RWPE2 (cell line): ENCODE measurements around the gene RNF183.

Experiments
- ATAC-seq: fragments of 200-7000 bp; cut with Tn5 transposase; 3 replicates; pipeline ENCODE4 v1.9.1; 2021; ENCODE audit warnings: low read depth
- DNase-seq: peaks from one replicate; pipeline ENCODE4 v3.0.0-alpha.2; 2020; ENCODE audit warnings: low spot score
- H3K27ac ChIP-seq: fragments of 450-650 bp; 2 replicates; pipeline ENCODE4 v1.5.1; 2017; ENCODE audit warnings: mild to moderate bottlenecking; ENCODE audit not compliant: poor library complexity, severe bottlenecking
- H3K27me3 ChIP-seq: fragments of 250-450 bp; sonication (Bioruptor Pico); 2 replicates; pipeline ENCODE4 v1.5.1; 2021; ENCODE audit warnings: mild to moderate bottlenecking, moderate library complexity; ENCODE audit not compliant: insufficient read depth, poor library complexity, severe bottlenecking
- H3K36me3 ChIP-seq: fragments of 250-450 bp; sonication (Bioruptor Pico); 2 replicates; pipeline ENCODE4 v1.5.1; 2020; ENCODE audit warnings: low read depth, mild to moderate bottlenecking, moderate library complexity
- H3K4me1 ChIP-seq: fragments of 250-450 bp; sonication (Bioruptor Pico); 2 replicates; pipeline ENCODE4 v1.5.1; 2021; ENCODE audit warnings: mild to moderate bottlenecking, moderate library complexity; ENCODE audit not compliant: insufficient read depth, poor library complexity, severe bottlenecking
- H3K4me3 ChIP-seq: fragments of 250-450 bp; sonication (Bioruptor Pico); 2 replicates; pipeline ENCODE4 v1.5.1; 2021; ENCODE audit warnings: mild to moderate bottlenecking, moderate library complexity; ENCODE audit not compliant: severe bottlenecking
- H3K9me3 ChIP-seq: fragments of 250-450 bp; sonication (Bioruptor Pico); 2 replicates; pipeline ENCODE4 v1.5.1; 2021; ENCODE audit warnings: mild to moderate bottlenecking, moderate library complexity; ENCODE audit not compliant: severe bottlenecking
- TF ChIP-seq, protein P1 (sequence below): fragments of 450-650 bp; IDR thresholded peaks from one replicate; pipeline ENCODE4 v1.5.1; 2017; ENCODE audit warnings: mild to moderate bottlenecking, moderate library complexity; ENCODE audit not compliant: poor library complexity, severe bottlenecking

Gene RNF183

DNA sequence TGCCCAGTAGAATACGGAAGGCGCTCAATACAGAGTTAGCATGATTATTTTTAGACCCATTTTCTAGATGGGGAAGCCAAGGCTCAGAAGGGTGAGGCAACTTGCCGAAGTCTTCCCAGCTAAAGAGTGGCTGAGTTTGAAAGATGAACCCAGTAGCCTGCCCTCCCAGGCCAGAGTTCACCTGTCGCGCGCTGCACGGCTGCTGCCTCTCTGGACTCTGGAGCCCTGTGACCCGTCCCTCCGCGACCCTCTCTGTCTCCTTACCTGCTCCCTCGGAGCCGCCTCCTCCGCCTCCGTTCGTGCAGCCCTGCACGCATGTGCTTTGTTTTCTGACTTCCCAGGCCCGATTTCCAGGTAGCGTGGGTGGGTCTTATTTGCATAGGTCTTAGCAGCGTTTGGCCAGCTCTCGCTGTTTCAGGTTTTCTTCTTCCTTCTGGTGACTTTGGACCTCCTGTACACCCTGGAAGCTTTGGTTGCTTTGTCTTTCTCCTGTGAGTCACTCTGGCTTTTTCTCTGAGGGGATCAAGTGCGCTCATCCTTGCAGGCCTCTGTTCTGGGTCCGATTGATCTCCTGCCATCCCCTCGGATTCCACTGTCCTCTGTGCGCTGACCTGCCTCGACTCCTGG, at the start of gene RNF183:
Gene RNF183, minus strand, starts transcription at position 585 of the 627 bp plus-strand sequence. CDS start 5,192 bp downstream, outside the sequence.
- Histone ChIP-seq H3K9me3 (no peaks in the 10 kb centered on the region), H3K4me3 (no peak within 1 kb of the TSS), H3K4me1 (no peaks in the 10 kb centered on the region), H3K36me3 (no peaks in the 10 kb centered on the region), H3K27ac (no peak within 1 kb of the TSS), H3K27me3 (no peaks in the 10 kb centered on the region)
- DNase-seq: no peak
- TF ChIP-seq, protein P1, sequence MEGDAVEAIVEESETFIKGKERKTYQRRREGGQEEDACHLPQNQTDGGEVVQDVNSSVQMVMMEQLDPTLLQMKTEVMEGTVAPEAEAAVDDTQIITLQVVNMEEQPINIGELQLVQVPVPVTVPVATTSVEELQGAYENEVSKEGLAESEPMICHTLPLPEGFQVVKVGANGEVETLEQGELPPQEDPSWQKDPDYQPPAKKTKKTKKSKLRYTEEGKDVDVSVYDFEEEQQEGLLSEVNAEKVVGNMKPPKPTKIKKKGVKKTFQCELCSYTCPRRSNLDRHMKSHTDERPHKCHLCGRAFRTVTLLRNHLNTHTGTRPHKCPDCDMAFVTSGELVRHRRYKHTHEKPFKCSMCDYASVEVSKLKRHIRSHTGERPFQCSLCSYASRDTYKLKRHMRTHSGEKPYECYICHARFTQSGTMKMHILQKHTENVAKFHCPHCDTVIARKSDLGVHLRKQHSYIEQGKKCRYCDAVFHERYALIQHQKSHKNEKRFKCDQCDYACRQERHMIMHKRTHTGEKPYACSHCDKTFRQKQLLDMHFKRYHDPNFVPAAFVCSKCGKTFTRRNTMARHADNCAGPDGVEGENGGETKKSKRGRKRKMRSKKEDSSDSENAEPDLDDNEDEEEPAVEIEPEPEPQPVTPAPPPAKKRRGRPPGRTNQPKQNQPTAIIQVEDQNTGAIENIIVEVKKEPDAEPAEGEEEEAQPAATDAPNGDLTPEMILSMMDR: no peak
- no peak for ATAC-seq

DNA sequence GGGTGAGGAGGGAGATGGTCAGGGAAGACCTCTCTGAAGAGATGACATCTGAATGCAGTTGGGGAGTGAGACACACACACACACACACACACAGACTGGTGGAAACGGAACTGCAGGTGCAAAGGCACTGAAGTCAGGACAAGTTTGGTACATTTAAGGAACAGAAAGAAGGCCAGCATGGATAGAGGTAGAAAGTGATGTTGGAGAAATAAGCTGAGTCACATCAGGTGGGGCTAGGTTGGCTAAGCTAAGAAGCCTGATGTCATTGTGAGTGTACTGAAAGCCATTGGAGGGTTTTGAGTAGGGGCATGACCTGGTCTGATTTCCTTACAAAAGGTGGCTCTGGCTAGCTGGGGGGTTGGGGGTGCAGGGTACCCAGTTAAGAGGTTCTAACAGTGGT, 49.2 kb upstream of the RNF183 start:
- TF ChIP-seq, protein P1: no peak
- no peaks in the 10 kb centered on the region for H3K36me3 ChIP-seq
- no peak overlapping the region for H3K27ac ChIP-seq
- no peaks in the 10 kb centered on the region for H3K4me1 ChIP-seq
- ATAC-seq (peak; percentile 39; the same call in 1 of the 3 replicates), DNase-seq (no peak)
- no peak overlapping the region for H3K4me3 ChIP-seq
- peaks cover 22% of the 10 kb centered on the region for H3K27me3 ChIP-seq
- H3K9me3 ChIP-seq: no peaks in the 10 kb centered on the region

DNA sequence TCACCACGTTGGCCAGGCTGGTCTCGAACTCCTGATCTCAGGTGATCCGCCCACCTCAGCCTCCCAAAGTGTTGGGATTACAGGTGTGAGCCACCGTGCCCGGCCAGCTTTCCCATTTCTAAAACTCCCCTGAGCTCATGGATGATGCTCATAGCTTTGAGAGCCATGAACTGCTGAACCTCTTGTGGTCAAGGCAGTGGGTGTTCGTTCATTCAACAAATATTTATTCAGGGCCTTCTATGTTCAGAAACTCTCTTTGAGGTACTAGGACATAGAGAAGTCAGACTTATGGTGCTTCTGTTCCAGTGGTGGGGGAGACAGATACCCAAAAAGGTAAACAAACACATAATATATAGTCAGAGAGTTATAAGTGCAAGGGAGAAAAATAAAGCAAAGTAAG, 48.8 kb upstream of the RNF183 start:
- no peaks in the 10 kb centered on the region for H3K9me3 ChIP-seq
- no peak for DNase-seq
- H3K36me3 ChIP-seq: no peaks in the 10 kb centered on the region
- no peak overlapping the region for H3K4me3 ChIP-seq
- no peak for ATAC-seq
- TF ChIP-seq, protein P1: no peak
- H3K27me3 ChIP-seq: peaks cover 22% of the 10 kb centered on the region
- H3K4me1 ChIP-seq: no peaks in the 10 kb centered on the region
- H3K27ac ChIP-seq: no peak overlapping the region

DNA sequence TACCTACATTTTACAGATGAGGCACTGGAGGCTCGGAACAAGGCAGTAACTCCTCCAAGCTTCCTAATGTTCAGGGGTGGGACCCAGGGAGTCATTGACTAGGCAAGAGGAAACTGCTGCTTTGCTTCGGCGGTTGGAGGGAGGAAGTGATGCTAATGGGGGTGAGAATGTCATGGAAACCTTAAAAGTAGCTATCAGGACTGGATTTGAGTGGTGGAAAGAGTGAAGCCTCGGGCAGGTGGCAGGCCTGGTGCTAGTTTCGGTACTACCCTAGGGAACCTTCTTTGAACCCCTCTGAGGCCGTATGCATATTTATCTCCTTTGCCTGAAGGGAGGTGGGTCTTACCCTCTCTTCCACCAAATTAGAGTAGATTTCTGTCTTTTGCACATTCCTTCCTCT, 47.8 kb upstream of the RNF183 start:
- H3K4me1 ChIP-seq: no peaks in the 10 kb centered on the region
- H3K27ac ChIP-seq: no peak overlapping the region
- no peak overlapping the region for H3K4me3 ChIP-seq
- no peak for ATAC-seq
- TF ChIP-seq, protein P1: no peak
- DNase-seq: no peak
- peaks cover 22% of the 10 kb centered on the region for H3K27me3 ChIP-seq
- no peaks in the 10 kb centered on the region for H3K9me3 ChIP-seq
- H3K36me3 ChIP-seq: no peaks in the 10 kb centered on the region

GRCh38 chr9:113350107-113350661, 47.0 kb upstream of the RNF183 start:
- no peaks in the 10 kb centered on the region for H3K36me3 ChIP-seq
- no peak for ATAC-seq
- no peaks in the 10 kb centered on the region for H3K4me1 ChIP-seq
- no peak overlapping the region for H3K27ac ChIP-seq
- no peak for DNase-seq
- TF ChIP-seq, protein P1: no peak
- no peaks in the 10 kb centered on the region for H3K9me3 ChIP-seq
- peaks cover 22% of the 10 kb centered on the region for H3K27me3 ChIP-seq
- peak overlapping the region; percentile 67 for H3K4me3 ChIP-seq
